HG03064 (cell line): ENCODE results near the gene CREM.

Experiments used
- ATAC-seq: cut with Tn5 transposase; IDR thresholded peaks from one replicate; pipeline ENCODE4 v1.9.1; 2021; ENCODE audit warnings: low read depth; ENCODE audit not compliant: unreplicated experiment

The CREM gene

DNA sequence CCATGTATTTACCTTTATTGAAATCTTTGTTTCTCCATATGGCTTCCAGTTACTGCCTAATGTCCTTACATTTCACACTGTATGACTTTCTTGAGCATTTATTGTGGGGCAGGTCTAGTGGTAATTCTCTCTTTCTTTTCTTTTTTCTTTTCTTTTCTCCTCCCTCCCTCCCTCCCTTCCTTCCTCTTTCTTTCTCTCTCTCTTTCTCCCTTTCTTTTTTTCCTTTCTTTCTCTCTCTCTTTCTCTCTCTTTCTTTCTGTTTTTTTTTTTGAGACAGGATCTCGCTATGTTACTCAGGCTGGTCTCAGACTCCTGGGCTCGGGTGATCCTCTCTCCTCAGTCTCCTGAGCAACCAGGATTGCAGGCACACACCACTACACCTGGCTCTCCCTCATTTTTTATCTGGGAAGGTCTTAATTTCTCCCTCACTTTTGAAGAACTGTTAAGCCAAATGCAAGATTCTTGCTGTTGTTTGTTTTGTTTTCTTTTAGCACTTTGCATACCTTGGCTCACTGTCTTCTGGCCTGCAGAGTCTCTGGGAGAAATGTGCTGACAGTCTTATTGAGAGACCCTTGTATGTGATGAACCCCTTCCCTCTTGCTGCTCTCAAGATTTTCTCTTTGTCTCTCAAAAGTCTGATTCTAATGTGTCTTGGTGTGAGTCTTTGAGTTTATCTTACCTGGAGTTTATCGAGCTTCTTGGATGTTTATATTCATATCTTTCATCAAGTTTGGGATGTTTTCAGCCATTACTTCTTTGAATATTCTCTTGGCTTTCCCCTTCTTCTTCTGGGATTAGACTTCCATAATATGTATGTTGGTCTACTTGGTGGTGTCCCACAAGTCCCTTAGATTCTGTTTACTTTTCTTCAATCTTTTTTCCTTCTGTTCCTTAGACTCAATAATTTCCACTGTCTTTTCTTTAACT is 130.7 kb downstream of the CREM start:
- no peak for ATAC-seq

DNA sequence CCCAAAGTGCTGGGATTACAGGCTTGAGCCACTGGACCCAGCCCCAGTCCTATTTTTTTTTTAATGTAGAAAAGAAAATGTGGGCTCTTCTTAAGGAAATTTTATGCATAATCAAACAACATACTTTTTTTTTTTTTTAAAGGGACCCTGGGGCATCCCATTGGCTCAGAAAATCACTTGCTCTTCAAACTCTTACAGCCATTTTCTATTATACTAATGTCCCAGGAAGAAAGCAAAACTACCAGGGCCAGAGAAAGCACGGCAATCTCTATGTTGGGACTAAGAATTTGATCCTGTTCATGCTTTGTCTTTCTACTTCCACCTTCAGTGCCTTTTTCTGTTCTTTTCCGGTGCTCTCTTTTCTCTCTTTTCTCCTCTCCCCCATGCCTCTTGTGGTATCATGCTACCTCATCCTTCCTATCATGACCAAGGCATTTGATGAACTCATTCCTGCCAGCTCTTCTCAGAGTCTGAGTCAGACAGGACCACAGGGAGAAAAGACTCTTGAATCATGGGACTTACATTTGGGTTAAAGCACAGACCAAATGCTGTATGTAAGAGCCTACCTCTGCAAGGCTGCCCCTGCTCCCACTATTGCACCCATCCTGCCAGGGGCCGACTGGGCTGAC is 133.2 kb downstream of the CREM start:
- ATAC-seq = no peak

DNA sequence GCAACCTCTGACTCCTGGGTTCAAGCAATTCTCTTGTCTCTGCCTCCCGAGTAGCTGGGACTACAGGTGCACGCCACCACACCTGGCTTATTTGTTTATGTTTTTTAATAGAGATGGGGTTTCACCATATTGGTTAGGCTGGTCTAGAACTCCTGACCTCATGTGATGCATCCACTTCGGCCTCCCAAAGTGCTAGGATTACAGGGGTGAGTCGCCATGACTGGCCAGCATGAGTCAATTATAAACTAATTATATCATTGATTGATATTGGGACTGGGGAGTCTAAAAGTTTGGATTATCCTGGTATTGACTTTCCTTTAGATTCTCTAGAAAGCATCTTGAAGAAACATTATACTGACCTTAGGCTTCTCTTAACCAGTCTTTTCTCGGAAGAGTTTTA is 135.8 kb downstream of the CREM start:
- no peak for ATAC-seq
